ENCODE results near the gene SYT9. TPM values are rescaled to one million over a fixed set of nuclear protein-coding genes. Genes with fewer than 3 reads are reported as not detected.

SYT9 gene
- total and polyA plus RNA-seq, 10 of the 15 experiments (the other 5 are each of a cell fraction or from before 2014, with no cell fraction given), result 0.03 TPM; not detected in 9

- no peak for TF ChIP-seq PKNOX1 (IDR thresholded peaks at IDR 0.05)
- no peak for TF ChIP-seq ZZZ3 (IDR thresholded peaks at IDR 0.05; ENCODE audit: control insufficient read depth, insufficient read length, low read depth)
- TF ChIP-seq NR2F1 (conservative IDR thresholded peaks at IDR 0.05), result peak; percentile 98
- peak; percentile 95 for TF ChIP-seq TBL1XR1 (IDR thresholded peaks at IDR 0.05; ENCODE audit: low read depth, low read length)
- no peak for TF ChIP-seq ZNF207 (IDR thresholded peaks at IDR 0.05; ENCODE audit: borderline replicate concordance)
- TF ChIP-seq GATAD2B (conservative IDR thresholded peaks at IDR 0.05; ENCODE audit: low read depth), result peak; percentile 84; the same call in 1 of the 2 replicates
- TF ChIP-seq IKZF1 (conservative IDR thresholded peaks at IDR 0.05), result peak; percentile 52
- no peak for TF ChIP-seq HDAC6 (IDR thresholded peaks at IDR 0.05; ENCODE audit: unreplicated experiment)
- no peak for TF ChIP-seq HDGF (IDR thresholded peaks at IDR 0.05)
- no peak for TF ChIP-seq TARDBP (IDR thresholded peaks at IDR 0.05; ENCODE audit: borderline replicate concordance)
- no peak for TF ChIP-seq FOXK2 (IDR thresholded peaks at IDR 0.05)
- TF ChIP-seq JUND (IDR thresholded peaks at IDR 0.05; ENCODE audit: low read depth, low read length), result no peak
- TF ChIP-seq NR2C1 (IDR thresholded peaks at IDR 0.05), result no peak; the same call in 1 of the 2 replicates
- no peak for TF ChIP-seq CHD4 (IDR thresholded peaks at IDR 0.05)
- TF ChIP-seq SIN3A (IDR thresholded peaks at IDR 0.05; ENCODE audit: low read depth, low read length), result peak; percentile 46; the same call in 1 of the 2 replicates
- TF ChIP-seq MEF2A (IDR thresholded peaks at IDR 0.05; ENCODE audit: insufficient read depth, low read depth, low read length), result peak; percentile 88
- TF ChIP-seq CBX3 (IDR thresholded peaks at IDR 0.05; ENCODE audit: borderline replicate concordance, low read depth), result no peak
- TF ChIP-seq HCFC1 (IDR thresholded peaks at IDR 0.05; ENCODE audit: low read length), result 0 out of 2 replicates have a peak, but pooled peaks have one; percentile 12
- TF ChIP-seq, protein P1, sequence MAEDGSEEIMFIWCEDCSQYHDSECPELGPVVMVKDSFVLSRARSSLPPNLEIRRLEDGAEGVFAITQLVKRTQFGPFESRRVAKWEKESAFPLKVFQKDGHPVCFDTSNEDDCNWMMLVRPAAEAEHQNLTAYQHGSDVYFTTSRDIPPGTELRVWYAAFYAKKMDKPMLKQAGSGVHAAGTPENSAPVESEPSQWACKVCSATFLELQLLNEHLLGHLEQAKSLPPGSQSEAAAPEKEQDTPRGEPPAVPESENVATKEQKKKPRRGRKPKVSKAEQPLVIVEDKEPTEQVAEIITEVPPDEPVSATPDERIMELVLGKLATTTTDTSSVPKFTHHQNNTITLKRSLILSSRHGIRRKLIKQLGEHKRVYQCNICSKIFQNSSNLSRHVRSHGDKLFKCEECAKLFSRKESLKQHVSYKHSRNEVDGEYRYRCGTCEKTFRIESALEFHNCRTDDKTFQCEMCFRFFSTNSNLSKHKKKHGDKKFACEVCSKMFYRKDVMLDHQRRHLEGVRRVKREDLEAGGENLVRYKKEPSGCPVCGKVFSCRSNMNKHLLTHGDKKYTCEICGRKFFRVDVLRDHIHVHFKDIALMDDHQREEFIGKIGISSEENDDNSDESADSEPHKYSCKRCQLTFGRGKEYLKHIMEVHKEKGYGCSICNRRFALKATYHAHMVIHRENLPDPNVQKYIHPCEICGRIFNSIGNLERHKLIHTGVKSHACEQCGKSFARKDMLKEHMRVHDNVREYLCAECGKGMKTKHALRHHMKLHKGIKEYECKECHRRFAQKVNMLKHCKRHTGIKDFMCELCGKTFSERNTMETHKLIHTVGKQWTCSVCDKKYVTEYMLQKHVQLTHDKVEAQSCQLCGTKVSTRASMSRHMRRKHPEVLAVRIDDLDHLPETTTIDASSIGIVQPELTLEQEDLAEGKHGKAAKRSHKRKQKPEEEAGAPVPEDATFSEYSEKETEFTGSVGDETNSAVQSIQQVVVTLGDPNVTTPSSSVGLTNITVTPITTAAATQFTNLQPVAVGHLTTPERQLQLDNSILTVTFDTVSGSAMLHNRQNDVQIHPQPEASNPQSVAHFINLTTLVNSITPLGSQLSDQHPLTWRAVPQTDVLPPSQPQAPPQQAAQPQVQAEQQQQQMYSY (CRISPR knock-in tag; IDR thresholded peaks at IDR 0.05), result no peak
- TF ChIP-seq NR2C2 (IDR thresholded peaks at IDR 0.05; ENCODE audit: borderline replicate concordance, control insufficient read depth, insufficient read length, low read depth), result no peak
- peak; percentile 23; the same call in 1 of the 2 replicates for TF ChIP-seq YY1 (IDR thresholded peaks at IDR 0.05; ENCODE audit: low read depth, low read length)
- TF ChIP-seq FOXM1 (IDR thresholded peaks at IDR 0.05; ENCODE audit: low read depth, low read length), result no peak
- no peak for TF ChIP-seq NFYA (IDR thresholded peaks at IDR 0.05; ENCODE audit: borderline replicate concordance, low read depth, low read length)
- no peak; the same call in 1 of the 2 replicates for TF ChIP-seq SMC3 (IDR thresholded peaks at IDR 0.05; ENCODE audit: borderline replicate concordance, low read length)
- TF ChIP-seq SIX5 (IDR thresholded peaks at IDR 0.05; ENCODE audit: low read depth, low read length, severe bottlenecking), result no peak
- TF ChIP-seq NFIC (IDR thresholded peaks at IDR 0.05; ENCODE audit: low read depth, low read length), result peak; percentile 64
- TF ChIP-seq YBX1 (IDR thresholded peaks at IDR 0.05), result no peak
- TF ChIP-seq HDAC2 (IDR thresholded peaks at IDR 0.05), result no peak
- TF ChIP-seq ZSCAN29 (IDR thresholded peaks at IDR 0.05), result peak; percentile 25; the same call in 1 of the 2 replicates
Measured at GRCh38 chr11:7512525-7513233, 261.0 kb downstream of the SYT9 start (continued).

All from GM12878 (cell line).